ENCODE measurements around the gene TNN.

DNA sequence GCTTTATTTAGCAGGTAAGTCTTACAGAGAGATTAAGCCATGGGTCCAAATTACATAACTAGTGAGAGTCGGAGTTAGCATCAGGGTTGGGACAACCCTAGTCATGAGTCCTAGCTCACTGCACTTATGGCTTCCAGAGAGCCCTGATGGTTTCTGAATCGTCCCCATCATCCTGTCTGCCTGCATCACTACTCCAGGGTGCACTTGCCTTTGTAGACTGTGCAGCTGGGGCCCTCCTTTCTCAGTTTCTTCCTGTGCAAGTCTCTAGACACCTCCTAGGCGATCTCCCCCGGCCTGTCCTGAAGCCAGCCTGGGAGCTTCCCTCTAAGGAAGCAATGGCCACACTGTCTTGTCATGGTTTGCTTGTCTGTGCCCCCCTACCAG lies 87.8 kb downstream of the TNN start:
- TF ChIP-seq, protein P1, sequence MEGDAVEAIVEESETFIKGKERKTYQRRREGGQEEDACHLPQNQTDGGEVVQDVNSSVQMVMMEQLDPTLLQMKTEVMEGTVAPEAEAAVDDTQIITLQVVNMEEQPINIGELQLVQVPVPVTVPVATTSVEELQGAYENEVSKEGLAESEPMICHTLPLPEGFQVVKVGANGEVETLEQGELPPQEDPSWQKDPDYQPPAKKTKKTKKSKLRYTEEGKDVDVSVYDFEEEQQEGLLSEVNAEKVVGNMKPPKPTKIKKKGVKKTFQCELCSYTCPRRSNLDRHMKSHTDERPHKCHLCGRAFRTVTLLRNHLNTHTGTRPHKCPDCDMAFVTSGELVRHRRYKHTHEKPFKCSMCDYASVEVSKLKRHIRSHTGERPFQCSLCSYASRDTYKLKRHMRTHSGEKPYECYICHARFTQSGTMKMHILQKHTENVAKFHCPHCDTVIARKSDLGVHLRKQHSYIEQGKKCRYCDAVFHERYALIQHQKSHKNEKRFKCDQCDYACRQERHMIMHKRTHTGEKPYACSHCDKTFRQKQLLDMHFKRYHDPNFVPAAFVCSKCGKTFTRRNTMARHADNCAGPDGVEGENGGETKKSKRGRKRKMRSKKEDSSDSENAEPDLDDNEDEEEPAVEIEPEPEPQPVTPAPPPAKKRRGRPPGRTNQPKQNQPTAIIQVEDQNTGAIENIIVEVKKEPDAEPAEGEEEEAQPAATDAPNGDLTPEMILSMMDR (IDR thresholded peaks at IDR 0.05), result no peak
- no peak for TF ChIP-seq POLR2A (IDR thresholded peaks at IDR 0.05)
